ENCODE measurements around the gene COL13A1. TPM values are rescaled to one million over a fixed set of nuclear protein-coding genes. Genes with fewer than 3 reads are reported as not detected.

Gene COL13A1
- total RNA-seq, 4 donors from 2014 or later, result 0.19 to 6.9 (median 2.4) TPM

DNA sequence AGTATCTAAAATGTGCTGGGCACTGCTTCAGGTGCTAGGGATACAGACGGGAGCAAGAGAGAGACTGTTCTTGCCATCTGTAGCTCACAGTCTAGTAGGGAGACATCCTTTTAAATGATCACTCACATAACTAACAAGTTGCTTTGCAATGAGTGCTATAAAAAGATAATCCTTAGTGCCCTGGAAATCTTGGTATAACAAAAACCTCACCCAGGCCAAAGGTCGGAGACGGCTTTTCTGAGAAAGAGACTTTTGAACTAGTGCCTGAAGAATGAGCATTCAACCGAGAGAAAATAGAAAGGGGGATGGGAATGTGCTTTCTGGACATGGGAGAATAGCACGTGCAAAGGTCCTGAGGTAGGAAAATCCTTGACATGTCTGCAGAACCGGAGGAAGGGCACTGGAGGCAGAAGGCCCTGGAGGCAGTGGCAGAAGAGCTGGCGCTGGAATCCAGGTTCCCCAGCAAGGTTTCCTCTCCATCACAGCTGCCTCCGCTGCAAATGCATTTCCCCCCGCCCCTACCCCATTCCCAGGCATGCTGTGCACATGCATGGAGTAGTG is 89.4 kb downstream of the COL13A1 start:
- DNase-seq (no peak), ATAC-seq (no peak)
- Histone ChIP-seq H3K4me3 (no peak overlapping the region), H3K27me3 (no peaks in the 10 kb centered on the region), H3K4me1 (no peaks in the 10 kb centered on the region), H3K9me3 (no peaks in the 10 kb centered on the region), H3K36me3 (peaks cover 0 to 3% of the 10 kb centered on the region in 2 donors), H3K27ac (no peak overlapping the region)
- no peak for TF ChIP-seq POLR2A (IDR thresholded peaks at IDR 0.05)
- TF ChIP-seq, protein P1, sequence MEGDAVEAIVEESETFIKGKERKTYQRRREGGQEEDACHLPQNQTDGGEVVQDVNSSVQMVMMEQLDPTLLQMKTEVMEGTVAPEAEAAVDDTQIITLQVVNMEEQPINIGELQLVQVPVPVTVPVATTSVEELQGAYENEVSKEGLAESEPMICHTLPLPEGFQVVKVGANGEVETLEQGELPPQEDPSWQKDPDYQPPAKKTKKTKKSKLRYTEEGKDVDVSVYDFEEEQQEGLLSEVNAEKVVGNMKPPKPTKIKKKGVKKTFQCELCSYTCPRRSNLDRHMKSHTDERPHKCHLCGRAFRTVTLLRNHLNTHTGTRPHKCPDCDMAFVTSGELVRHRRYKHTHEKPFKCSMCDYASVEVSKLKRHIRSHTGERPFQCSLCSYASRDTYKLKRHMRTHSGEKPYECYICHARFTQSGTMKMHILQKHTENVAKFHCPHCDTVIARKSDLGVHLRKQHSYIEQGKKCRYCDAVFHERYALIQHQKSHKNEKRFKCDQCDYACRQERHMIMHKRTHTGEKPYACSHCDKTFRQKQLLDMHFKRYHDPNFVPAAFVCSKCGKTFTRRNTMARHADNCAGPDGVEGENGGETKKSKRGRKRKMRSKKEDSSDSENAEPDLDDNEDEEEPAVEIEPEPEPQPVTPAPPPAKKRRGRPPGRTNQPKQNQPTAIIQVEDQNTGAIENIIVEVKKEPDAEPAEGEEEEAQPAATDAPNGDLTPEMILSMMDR (IDR thresholded peaks at IDR 0.05 in 4 of 5, conservative IDR thresholded peaks at IDR 0.05 in 1 of 5), result no peak
- in situ Hi-C loops (cut with MboI; ENCODE audit: low sequenced_read_pairs in 4 of 4), result no loop called here
- intact Hi-C loops (cut with DNase I; ENCODE audit: low total_unique reads), result no loop called here

DNA sequence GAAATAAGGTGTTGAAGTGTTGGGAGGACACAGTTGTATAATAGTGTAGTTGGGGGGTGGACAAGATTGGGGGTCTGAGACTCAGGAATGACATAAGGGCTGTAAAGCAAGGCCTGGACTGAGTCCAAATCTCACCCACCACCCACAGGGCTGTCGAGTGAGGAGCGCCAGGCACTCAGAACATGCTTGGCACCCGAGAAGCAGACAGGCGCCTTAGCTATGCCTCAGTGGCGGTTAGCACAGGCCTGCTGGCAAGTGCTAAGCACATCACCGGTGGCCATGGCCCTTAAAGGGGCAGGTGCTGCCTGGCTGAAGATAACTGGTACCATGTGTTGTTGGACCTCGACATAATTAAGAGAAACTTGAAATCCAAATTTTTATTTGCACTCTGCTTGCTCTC is 90.7 kb downstream of the COL13A1 start:
- no peak overlapping the region for H3K27ac ChIP-seq
- H3K27me3 ChIP-seq, result no peaks in the 10 kb centered on the region
- H3K36me3 ChIP-seq, result peaks cover 0 to 3% of the 10 kb centered on the region in 2 donors
- TF ChIP-seq POLR2A (IDR thresholded peaks at IDR 0.05), result no peak
- TF ChIP-seq, protein P1 (IDR thresholded peaks at IDR 0.05 in 4 of 5, conservative IDR thresholded peaks at IDR 0.05 in 1 of 5), result no peak
- H3K4me1 ChIP-seq, result no peaks in the 10 kb centered on the region
- no peak for DNase-seq
- no peak for ATAC-seq
- no peak overlapping the region for H3K4me3 ChIP-seq
- H3K9me3 ChIP-seq, result no peaks in the 10 kb centered on the region
- intact Hi-C loops (cut with DNase I; ENCODE audit: low total_unique reads) (no loop called here), in situ Hi-C loops (cut with MboI; ENCODE audit: low sequenced_read_pairs in 4 of 4) (no loop called here)

DNA sequence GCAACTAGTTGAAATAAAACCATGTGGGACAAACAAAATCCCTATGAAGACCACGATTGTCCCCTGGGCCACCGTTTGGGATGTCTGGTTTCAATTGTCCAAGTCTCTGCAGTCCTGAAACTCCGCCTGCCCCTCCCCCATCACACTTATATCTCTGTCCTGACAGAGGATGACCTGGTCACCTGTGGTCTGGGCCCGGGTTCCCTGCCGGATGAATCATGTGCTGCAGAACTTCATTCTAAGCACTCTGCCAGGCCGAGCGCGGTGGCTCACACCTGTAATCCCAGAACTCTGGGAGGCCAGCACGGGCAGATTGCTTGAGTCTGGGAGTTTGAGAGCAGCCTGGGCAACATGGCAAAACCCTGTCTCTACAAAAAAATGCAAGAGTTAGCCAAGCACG is 91.1 kb downstream of the COL13A1 start:
- no peak overlapping the region for H3K27ac ChIP-seq
- in situ Hi-C loops (cut with MboI; ENCODE audit: low sequenced_read_pairs in 4 of 4), result no loop called here
- TF ChIP-seq POLR2A (IDR thresholded peaks at IDR 0.05), result no peak
- TF ChIP-seq, protein P1 (IDR thresholded peaks at IDR 0.05 in 4 of 5, conservative IDR thresholded peaks at IDR 0.05 in 1 of 5), result no peak
- ATAC-seq (peak in 1 of 2 donors; percentile 32), DNase-seq (no peak)
- no peak overlapping the region for H3K4me3 ChIP-seq
- H3K9me3 ChIP-seq, result no peaks in the 10 kb centered on the region
- no peaks in the 10 kb centered on the region for H3K27me3 ChIP-seq
- no peaks in the 10 kb centered on the region for H3K36me3 ChIP-seq
- no peaks in the 10 kb centered on the region for H3K4me1 ChIP-seq
- intact Hi-C loops (cut with DNase I; ENCODE audit: low total_unique reads), result no loop called here

DNA sequence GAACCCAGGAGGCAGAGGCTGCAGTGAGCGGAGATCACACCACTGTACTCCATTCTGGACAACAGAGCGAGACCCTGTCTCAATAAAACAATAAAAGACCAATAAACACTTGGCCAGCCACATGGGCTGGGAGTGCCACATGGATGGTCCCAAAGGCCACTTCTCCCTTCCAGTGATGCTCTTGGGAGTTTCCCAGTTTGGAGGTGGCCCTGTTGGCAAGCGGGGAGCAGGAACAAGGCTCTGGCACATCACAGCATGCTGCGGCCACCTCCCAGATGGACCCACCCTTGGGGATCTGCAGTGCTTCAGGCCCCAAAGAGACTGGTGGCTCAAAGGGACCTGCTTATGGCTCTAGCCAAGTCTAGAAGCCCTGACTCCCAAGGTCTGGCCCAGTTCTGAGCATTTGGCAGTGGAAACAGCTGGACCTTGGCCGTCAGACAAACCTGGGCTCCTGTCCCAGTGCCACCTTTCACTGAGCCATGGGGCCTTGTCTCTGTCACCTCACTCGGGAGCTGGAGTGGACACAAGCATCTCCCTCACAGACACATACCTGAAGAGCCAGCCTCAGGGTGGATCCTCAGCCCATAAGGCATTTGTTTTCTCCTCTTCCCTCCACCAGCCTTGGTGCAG is 91.7 kb downstream of the COL13A1 start:
- Histone ChIP-seq H3K9me3 (no peaks in the 10 kb centered on the region), H3K4me1 (no peaks in the 10 kb centered on the region), H3K27ac (no peak overlapping the region), H3K4me3 (no peak overlapping the region), H3K27me3 (no peaks in the 10 kb centered on the region), H3K36me3 (no peaks in the 10 kb centered on the region)
- TF ChIP-seq, protein P1 (IDR thresholded peaks at IDR 0.05 in 4 of 5, conservative IDR thresholded peaks at IDR 0.05 in 1 of 5), result no peak
- no peak for TF ChIP-seq POLR2A (IDR thresholded peaks at IDR 0.05)
- intact Hi-C loops (cut with DNase I; ENCODE audit: low total_unique reads) (no loop called here), in situ Hi-C loops (cut with MboI; ENCODE audit: low sequenced_read_pairs in 4 of 4) (no loop called here)
- ATAC-seq (no peak), DNase-seq (no peak)
